Measurements from ENCODE around the gene RNU6-1. TPM values are rescaled to one million over a fixed set of nuclear protein-coding genes. Genes with fewer than 3 reads are reported as not detected.

RNU6-1 gene
- total RNA-seq, 2 donors from 2014 or later = not detected

- no peak overlapping the region for H3K27ac Mint-ChIP-seq
- DNase-seq (no peak), ATAC-seq (replicated peaks in 1 of 2) (no peak)
- H3K4me3 Mint-ChIP-seq = no peak overlapping the region
- peaks cover 15% of the 10 kb centered on the region for H3K4me1 Mint-ChIP-seq (ENCODE audit: low read depth)
- H3K36me3 Mint-ChIP-seq (ENCODE audit: insufficient read depth in 2 of 2) = no peaks in the 10 kb centered on the region
- H3K9me3 Mint-ChIP-seq = no peaks in the 10 kb centered on the region
- peaks cover 21% of the 10 kb centered on the region for H3K27me3 Mint-ChIP-seq (ENCODE audit: low read depth)
These were observed 11.2 kb upstream of the RNU6-1 start for GRCh38 chr15:67850994-67851571.

- H3K9me3 Mint-ChIP-seq = no peaks in the 10 kb centered on the region
- ATAC-seq (replicated peaks in 1 of 2) (no peak), DNase-seq (no peak)
- H3K27ac Mint-ChIP-seq = no peak overlapping the region
- H3K36me3 Mint-ChIP-seq (ENCODE audit: insufficient read depth in 2 of 2) = no peaks in the 10 kb centered on the region
- H3K27me3 Mint-ChIP-seq (ENCODE audit: low read depth) = peaks cover 21% of the 10 kb centered on the region
- H3K4me1 Mint-ChIP-seq (ENCODE audit: low read depth) = peaks cover 8% of the 10 kb centered on the region
- no peak overlapping the region for H3K4me3 Mint-ChIP-seq
These were observed 10.5 kb upstream of the RNU6-1 start for GRCh38 chr15:67850336-67850735.

GRCh38 chr15:67849538-67849937 lies 9.7 kb upstream of the RNU6-1 start:
- DNase-seq = no peak
- Mint-ChIP-seq H3K9me3 (no peaks in the 10 kb centered on the region), H3K27ac (no peak overlapping the region), H3K27me3 (ENCODE audit: low read depth) (peaks cover 21% of the 10 kb centered on the region), H3K36me3 (ENCODE audit: insufficient read depth in 2 of 2) (no peaks in the 10 kb centered on the region), H3K4me1 (ENCODE audit: low read depth) (peaks cover 8% of the 10 kb centered on the region), H3K4me3 (no peak overlapping the region)
- no peak for ATAC-seq (replicated peaks in 1 of 2)

- H3K36me3 Mint-ChIP-seq (ENCODE audit: insufficient read depth in 2 of 2) = no peaks in the 10 kb centered on the region
- peaks cover 21% of the 10 kb centered on the region for H3K27me3 Mint-ChIP-seq (ENCODE audit: low read depth)
- peaks cover 7% of the 10 kb centered on the region for H3K4me1 Mint-ChIP-seq (ENCODE audit: low read depth)
- no peaks in the 10 kb centered on the region for H3K9me3 Mint-ChIP-seq
- DNase-seq (no peak), ATAC-seq (replicated peaks in 1 of 2) (no peak)
- H3K4me3 Mint-ChIP-seq = no peak overlapping the region
- H3K27ac Mint-ChIP-seq = no peak overlapping the region
These were observed 6.1 kb upstream of the RNU6-1 start for GRCh38 chr15:67845974-67846373.

DNA sequence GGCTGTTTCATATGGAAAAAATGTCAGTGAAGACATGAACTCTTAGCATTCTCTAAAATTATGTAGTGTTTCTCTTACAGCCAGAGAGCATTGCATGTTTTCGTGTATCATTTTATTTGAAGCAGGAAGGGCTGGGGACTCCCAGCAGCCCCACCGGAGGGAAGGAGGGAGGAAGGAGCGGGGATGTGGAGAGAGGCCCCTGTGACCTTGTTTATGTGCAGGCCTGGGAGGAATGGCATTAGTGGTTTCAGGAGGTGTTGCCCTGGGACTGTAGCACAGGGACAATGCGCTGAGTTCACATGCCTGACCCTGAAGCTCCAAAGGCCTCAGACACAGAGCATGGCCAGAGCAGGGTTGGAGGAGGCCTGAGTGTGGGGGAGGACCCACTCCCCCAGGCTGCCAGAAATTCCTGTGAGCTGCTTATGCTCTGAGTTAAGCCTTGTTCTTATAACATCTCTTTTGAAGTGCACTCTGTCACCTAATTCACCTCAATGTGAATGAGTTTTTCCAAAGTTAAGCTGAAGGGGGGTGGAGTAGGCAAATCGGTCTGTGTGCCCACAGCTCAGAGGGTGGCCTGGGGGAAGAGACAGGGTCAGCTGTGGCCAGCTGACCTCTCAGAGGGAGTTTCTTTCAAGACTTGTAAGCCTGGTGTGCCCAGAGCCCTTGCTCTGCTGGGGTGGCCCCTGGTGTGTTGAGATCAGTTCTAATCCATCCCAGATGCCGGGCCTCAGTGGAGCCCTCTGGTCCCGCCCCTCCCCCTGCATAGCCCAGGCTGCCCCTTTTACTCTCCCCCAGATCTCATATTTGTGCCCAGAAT lies 3.9 kb upstream of the RNU6-1 start:
- no peak for ATAC-seq (replicated peaks in 1 of 2)
- no peak for DNase-seq
- H3K27me3 Mint-ChIP-seq (ENCODE audit: low read depth) = peaks cover 14% of the 10 kb centered on the region
- H3K4me3 Mint-ChIP-seq = no peak overlapping the region
- peaks cover 0 to 3% of the 10 kb centered on the region in 2 donors for H3K36me3 Mint-ChIP-seq (ENCODE audit: insufficient read depth in 2 of 2)
- no peak overlapping the region for H3K27ac Mint-ChIP-seq
- no peaks in the 10 kb centered on the region for H3K9me3 Mint-ChIP-seq
- peaks cover 22% of the 10 kb centered on the region for H3K4me1 Mint-ChIP-seq (ENCODE audit: low read depth)

- Mint-ChIP-seq H3K4me1 (ENCODE audit: low read depth) (peaks cover 27% of the 10 kb centered on the region), H3K27ac (no peak overlapping the region)
- no peak for ATAC-seq (replicated peaks in 1 of 2)
These were observed 3.3 kb upstream of the RNU6-1 start for GRCh38 chr15:67843092-67843501.

DNA sequence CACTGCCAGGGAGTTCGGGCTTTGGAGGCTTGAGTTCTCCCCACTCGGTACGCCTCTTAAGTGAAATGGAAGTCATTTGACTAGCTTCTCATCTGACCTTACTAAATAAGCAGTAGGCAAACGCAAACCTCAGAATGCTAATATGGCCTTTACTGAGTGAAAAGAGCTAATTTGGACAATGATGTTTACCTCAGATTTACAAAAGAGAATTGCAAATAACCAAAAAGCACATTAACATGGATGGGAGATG lies 1.6 kb upstream of the RNU6-1 start:
- H3K27me3 Mint-ChIP-seq (ENCODE audit: low read depth) = peaks cover 8% of the 10 kb centered on the region
- H3K9me3 Mint-ChIP-seq = no peaks in the 10 kb centered on the region
- ATAC-seq (replicated peaks in 1 of 2) (no peak), DNase-seq (no peak)
- H3K4me1 Mint-ChIP-seq (ENCODE audit: low read depth) = peaks cover 27% of the 10 kb centered on the region
- peaks cover 0 to 3% of the 10 kb centered on the region in 2 donors for H3K36me3 Mint-ChIP-seq (ENCODE audit: insufficient read depth in 2 of 2)
- no peak overlapping the region for H3K27ac Mint-ChIP-seq
- peak overlapping the region; percentile 86 to 99 for H3K4me3 Mint-ChIP-seq

More at GRCh38 chr15:67843092-67843501, 3.3 kb upstream of the RNU6-1 start:
- DNase-seq = no peak
- Mint-ChIP-seq H3K27me3 (ENCODE audit: low read depth) (peaks cover 8% of the 10 kb centered on the region), H3K9me3 (no peaks in the 10 kb centered on the region), H3K4me3 (no peak overlapping the region), H3K36me3 (ENCODE audit: insufficient read depth in 2 of 2) (peaks cover 0 to 3% of the 10 kb centered on the region in 2 donors)

DNA sequence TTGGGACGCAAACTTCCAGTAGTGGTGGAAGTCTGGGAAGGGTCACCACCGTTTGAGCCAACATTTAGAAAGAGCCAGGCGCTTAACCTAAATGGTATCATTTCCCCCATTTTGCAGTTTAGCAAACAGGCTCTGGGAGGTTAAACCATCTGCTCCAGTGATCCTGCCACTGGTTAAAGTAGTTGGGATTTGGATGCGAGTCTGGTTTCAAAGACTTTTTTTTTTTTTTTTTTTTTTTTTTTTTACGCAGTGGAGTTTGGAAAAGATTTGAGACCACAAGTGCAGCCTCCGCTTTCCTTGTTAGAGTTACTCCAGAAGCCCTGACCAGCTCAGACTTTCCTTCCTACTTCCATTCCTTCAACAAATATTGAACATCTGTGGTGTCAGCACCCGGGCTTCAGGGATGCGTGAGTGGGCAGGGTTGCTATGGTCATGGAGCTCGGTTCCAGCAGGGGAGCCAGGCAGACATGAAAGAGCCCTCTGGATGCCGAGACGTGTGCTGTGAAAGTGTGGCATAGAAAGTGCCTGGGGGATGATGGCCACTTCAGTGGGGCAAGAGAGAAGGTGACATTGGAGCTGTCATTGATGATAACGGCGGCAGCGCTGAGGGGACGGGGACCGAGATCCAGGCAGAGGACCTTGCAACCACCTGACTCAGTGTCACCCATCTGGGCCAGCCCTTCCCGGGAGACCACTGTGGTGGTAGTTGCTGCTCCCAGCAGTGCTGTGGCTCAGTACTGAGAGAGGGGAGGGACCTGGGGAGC lies 1.1 kb upstream of the RNU6-1 start:
- H3K4me1 Mint-ChIP-seq (ENCODE audit: low read depth) = peaks cover 31% of the 10 kb centered on the region
- peaks cover 0 to 3% of the 10 kb centered on the region in 2 donors for H3K36me3 Mint-ChIP-seq (ENCODE audit: insufficient read depth in 2 of 2)
- peak overlapping the region; percentile 86 to 99 for H3K4me3 Mint-ChIP-seq
- no peak for ATAC-seq (replicated peaks in 1 of 2)
- H3K27me3 Mint-ChIP-seq (ENCODE audit: low read depth) = peaks cover 12% of the 10 kb centered on the region
- DNase-seq = peak in 1 of 2 donors; percentile 14
- no peaks in the 10 kb centered on the region for H3K9me3 Mint-ChIP-seq
- peak overlapping the region; percentile 99 for H3K27ac Mint-ChIP-seq

DNA sequence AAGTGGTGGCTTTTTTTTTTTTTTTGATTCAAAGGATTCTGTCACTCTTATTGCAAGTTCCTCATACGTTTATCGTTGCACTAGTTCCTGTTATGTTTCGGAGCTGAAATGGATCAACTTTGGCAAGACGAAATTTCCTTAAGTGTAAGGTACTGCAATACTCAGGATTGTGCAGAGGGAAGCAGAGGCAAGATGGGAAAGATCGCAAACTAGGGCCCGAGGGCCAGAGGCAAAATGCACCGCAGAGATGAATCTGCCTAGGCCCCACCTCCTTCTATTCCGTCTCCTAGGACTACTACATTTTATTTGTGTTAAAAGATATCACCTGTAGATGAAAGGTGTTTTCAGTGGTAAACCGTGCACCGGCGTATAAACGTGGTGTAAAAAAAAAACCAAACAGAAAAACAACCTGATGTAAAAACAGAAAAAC lies 331 bp downstream of the RNU6-1 start:
- DNase-seq (peak in 1 of 2 donors; percentile 48), ATAC-seq (replicated peaks in 1 of 2) (peak; percentile 32 to 36)
- Mint-ChIP-seq H3K36me3 (ENCODE audit: insufficient read depth in 2 of 2) (peaks cover 0 to 3% of the 10 kb centered on the region in 2 donors), H3K9me3 (no peaks in the 10 kb centered on the region), H3K4me1 (ENCODE audit: low read depth) (peaks cover 34% of the 10 kb centered on the region), H3K4me3 (peak overlapping the region; percentile 86 to 99), H3K27ac (peak overlapping the region; percentile 99), H3K27me3 (ENCODE audit: low read depth) (peaks cover 24% of the 10 kb centered on the region)

DNA sequence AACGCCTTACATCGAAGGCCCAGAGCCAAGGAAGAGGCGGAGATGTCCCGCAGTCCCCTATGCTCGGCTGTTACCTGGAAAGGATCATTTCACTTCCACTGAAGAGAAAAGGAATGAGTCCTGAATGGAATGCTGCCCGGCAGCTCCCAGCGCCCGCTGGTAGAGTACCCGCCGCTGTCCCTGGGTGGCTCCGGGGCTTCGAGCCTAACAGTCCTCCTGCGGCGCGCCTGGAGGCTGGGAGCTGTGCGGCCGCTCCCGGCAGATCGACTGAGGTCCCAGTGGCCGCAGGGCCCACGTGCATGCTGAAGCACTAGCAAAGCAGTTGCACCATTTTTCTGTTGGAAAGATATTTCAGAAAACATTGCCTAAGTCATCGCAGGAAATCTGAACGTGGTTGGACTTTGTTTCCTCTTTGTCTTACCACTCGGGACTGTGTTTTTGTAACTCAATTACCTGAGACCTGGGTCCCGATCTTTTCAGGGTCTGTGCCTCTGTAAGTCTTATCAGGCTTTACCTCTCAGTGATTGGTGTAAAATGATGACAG lies 984 bp downstream of the RNU6-1 start:
- Mint-ChIP-seq H3K4me3 (peak overlapping the region; percentile 86 to 99), H3K27ac (no peak overlapping the region), H3K4me1 (ENCODE audit: low read depth) (peaks cover 40% of the 10 kb centered on the region), H3K27me3 (ENCODE audit: low read depth) (peaks cover 30% of the 10 kb centered on the region), H3K36me3 (ENCODE audit: insufficient read depth in 2 of 2) (peaks cover 0 to 3% of the 10 kb centered on the region in 2 donors), H3K9me3 (no peaks in the 10 kb centered on the region)
- ATAC-seq (replicated peaks in 1 of 2) = no peak
- DNase-seq = peak in 1 of 2 donors; percentile 7

DNA sequence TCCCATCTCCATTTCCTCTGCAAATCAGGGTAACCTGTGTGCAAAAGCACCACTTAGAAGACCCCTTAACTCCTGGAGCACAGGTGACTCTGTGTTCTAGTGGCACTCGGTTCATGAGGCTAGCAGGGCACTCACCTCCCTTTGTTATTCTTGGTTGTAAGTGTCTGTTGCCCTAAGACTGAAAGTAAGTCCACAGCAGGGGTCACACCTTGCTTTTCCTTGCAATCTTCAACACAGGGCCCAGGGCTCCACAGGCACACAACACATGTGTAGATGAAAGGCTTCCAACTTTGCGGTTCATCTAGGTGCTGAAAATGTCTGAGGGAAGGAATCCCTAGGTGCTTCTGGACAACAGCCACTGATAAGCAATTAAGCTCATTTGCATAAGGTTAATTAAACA lies 2.9 kb downstream of the RNU6-1 start:
- peaks cover 51% of the 10 kb centered on the region for H3K4me1 Mint-ChIP-seq (ENCODE audit: low read depth)
- peaks cover 0 to 3% of the 10 kb centered on the region in 2 donors for H3K36me3 Mint-ChIP-seq (ENCODE audit: insufficient read depth in 2 of 2)
- ATAC-seq (replicated peaks in 1 of 2) (no peak), DNase-seq (no peak)
- H3K27ac Mint-ChIP-seq = no peak overlapping the region
- peaks cover 48% of the 10 kb centered on the region for H3K27me3 Mint-ChIP-seq (ENCODE audit: low read depth)
- H3K4me3 Mint-ChIP-seq = no peak overlapping the region
- H3K9me3 Mint-ChIP-seq = no peaks in the 10 kb centered on the region

DNA sequence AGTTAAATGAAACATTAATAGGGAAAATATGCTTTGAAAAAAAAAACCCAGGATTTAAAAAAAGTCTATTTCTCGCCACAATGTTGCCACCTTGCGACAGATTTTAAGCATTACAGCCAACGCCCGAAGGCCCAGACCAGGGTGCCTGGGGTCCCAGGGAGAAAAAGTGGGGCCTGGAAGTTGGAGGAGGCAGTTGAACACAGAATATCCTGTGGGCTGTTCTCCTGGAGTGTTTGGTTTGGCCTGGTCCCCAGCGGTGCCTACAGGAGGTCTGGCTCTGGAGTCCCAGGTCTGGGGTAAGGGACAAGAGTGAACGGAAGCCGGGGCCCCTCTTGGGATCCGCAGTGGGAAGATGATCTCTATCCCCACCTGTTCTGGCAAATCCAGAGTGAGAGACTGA lies 3.4 kb downstream of the RNU6-1 start:
- DNase-seq = peak; percentile 50 to 60
- H3K27me3 Mint-ChIP-seq (ENCODE audit: low read depth) = peaks cover 52% of the 10 kb centered on the region
- H3K4me1 Mint-ChIP-seq (ENCODE audit: low read depth) = peaks cover 49% of the 10 kb centered on the region
- H3K36me3 Mint-ChIP-seq (ENCODE audit: insufficient read depth in 2 of 2) = peaks cover 0 to 3% of the 10 kb centered on the region in 2 donors
- H3K4me3 Mint-ChIP-seq = peak overlapping the region; percentile 61 to 84
- ATAC-seq (replicated peaks in 1 of 2) = no peak
- H3K27ac Mint-ChIP-seq = peak overlapping the region; percentile 26
- no peaks in the 10 kb centered on the region for H3K9me3 Mint-ChIP-seq

- Mint-ChIP-seq H3K27me3 (ENCODE audit: low read depth) (peaks cover 56% of the 10 kb centered on the region), H3K27ac (no peak overlapping the region), H3K36me3 (ENCODE audit: insufficient read depth in 2 of 2) (peaks cover 0 to 3% of the 10 kb centered on the region in 2 donors), H3K4me1 (ENCODE audit: low read depth) (peaks cover 45% of the 10 kb centered on the region), H3K4me3 (peak overlapping the region; percentile 61 to 84), H3K9me3 (no peaks in the 10 kb centered on the region)
- ATAC-seq (replicated peaks in 1 of 2) (no peak), DNase-seq (no peak)
These were observed 3.8 kb downstream of the RNU6-1 start for GRCh38 chr15:67836134-67836455.

All from activated T-cell treated with anti-CD3 and anti-CD28 coated beads, Interleukin-2, amount 50 U/mL, for 72 hours (primary cell).